ENCODE data around the gene SURF1.

The SURF1 gene

DNA sequence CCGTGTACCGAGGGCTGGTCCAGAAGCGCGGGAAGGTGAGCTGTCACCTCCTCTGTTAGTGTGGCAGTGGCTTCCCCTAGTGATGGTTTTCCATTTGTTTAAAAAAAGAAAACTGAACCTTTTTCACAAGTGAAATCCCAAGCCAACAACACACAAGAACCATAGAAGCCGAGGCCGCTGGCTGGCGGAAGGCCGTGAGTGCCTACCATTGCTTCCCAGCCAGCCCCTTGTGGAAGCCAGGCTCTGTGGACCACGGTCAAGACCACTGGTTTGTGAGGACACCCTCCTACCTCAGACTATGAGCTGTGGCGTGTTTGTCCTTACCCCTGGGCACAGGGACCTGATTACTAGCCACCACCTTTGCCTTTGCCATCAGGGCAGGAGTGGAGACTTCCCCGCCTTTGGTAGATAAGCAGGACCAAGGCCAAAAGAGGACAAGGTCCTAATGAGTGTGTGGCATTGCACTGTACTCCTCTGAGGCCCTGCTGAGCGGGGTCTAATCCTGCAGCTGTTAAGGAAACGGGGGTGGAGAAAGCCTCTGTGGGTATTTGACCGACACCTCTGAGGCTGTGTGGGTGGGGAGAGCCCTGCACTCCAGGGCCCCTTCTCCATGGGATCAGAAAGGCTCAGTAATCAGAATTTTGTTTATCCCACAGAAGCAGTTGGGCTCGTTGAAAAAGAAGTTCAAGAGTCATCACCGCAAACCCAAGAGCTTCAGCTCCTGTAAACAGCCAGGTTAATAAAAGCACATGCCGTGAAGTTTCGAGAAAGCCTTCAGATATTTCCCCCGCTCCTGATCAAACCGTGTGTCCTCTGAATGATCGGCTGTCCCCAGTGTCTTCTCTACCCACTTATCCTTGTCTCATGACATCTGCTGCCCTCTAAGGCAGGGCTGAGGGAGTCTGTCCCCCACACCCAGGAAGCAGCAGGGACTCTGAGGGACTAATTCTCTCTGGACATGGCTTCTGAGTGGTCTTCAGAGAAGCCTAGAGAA is 4.4 kb upstream of the SURF1 start:
- Histone ChIP-seq H4K91ac (ENCODE audit: low read length) (no peak overlapping the region), H2AFZ (ENCODE audit: low read depth, low read length) (no peak overlapping the region)
- WGBS, result 87% methylated on average over 21 of the region's 21 CpGs

GRCh38 chr9:133359399-133360175 is 3.3 kb upstream of the SURF1 start:
- Histone ChIP-seq H3K27me3 (ENCODE audit: control insufficient read depth in 1 of 2, insufficient read depth in 1 of 2, low read length in 2 of 2) (no peaks in the 10 kb centered on the region), H2BK5ac (ENCODE audit: low read depth, low read length, poor library complexity, severe bottlenecking) (no peak overlapping the region)

More for the DNA sequence above, 4.4 kb upstream of the SURF1 start:
- Histone ChIP-seq H3K4ac (ENCODE audit: low read depth in 1 of 2, low read length in 2 of 2) (no peak overlapping the region), H2BK15ac (ENCODE audit: low read depth, poor library complexity, severe bottlenecking) (peak overlapping the region; percentile 6), H3K36me3 (ENCODE audit: control insufficient read depth in 1 of 2, insufficient read depth in 2 of 2, low read depth in 1 of 2, low read length in 2 of 2) (peaks cover 65 to 75% of the 10 kb centered on the region in 2 experiments), H2BK120ac (ENCODE audit: low read depth, low read length) (no peak overlapping the region), H3K4me3 (ENCODE audit: insufficient read depth in 1 of 2, low read depth in 1 of 2, low read length in 2 of 2) (no peak overlapping the region), H2BK5ac (ENCODE audit: low read depth, low read length, poor library complexity, severe bottlenecking) (no peak overlapping the region), H3K4me1 (ENCODE audit: control insufficient read depth, insufficient read depth, low read depth, low read length) (peaks cover 29% of the 10 kb centered on the region), H2AK5ac (ENCODE audit: low read length, severe bottlenecking) (no peak overlapping the region), H3K23ac (ENCODE audit: low read length in 2 of 2) (peak overlapping the region in 1 of 2 experiments; percentile 23), H3K18ac (ENCODE audit: low read depth in 1 of 2, low read length in 2 of 2) (peak overlapping the region in 1 of 2 experiments; percentile 18), H3K9me3 (ENCODE audit: control insufficient read depth, low read length) (no peaks in the 10 kb centered on the region), H4K8ac (ENCODE audit: low read length) (no peak overlapping the region), H3K9ac (ENCODE audit: low read length) (no peak overlapping the region), H3K27ac (ENCODE audit: low read length, poor library complexity, severe bottlenecking) (no peak overlapping the region), H3K4me2 (ENCODE audit: low read length, poor library complexity, severe bottlenecking) (no peak overlapping the region), H3K79me1 (replicated peaks; ENCODE audit: low read length, poor library complexity, severe bottlenecking) (peaks cover 47% of the 10 kb centered on the region), H3K27me3 (ENCODE audit: control insufficient read depth in 1 of 2, insufficient read depth in 1 of 2, low read length in 2 of 2) (no peaks in the 10 kb centered on the region), H3K14ac (ENCODE audit: low read length in 2 of 2) (no peak overlapping the region), H2BK12ac (ENCODE audit: low read length in 2 of 2) (no peak overlapping the region)
- no peak for DNase-seq

GRCh38 chr9:133357656-133358055 is 1.4 kb upstream of the SURF1 start:
- peaks cover 57 to 73% of the 10 kb centered on the region in 2 experiments for H3K36me3 ChIP-seq (ENCODE audit: control insufficient read depth in 1 of 2, insufficient read depth in 2 of 2, low read depth in 1 of 2, low read length in 2 of 2)
- H3K9ac ChIP-seq (ENCODE audit: low read length), result peak overlapping the region; percentile 82
- WGBS, result 90% methylated on average over 14 of the region's 14 CpGs

More at GRCh38 chr9:133359399-133360175, 3.3 kb upstream of the SURF1 start:
- H3K9ac ChIP-seq (ENCODE audit: low read length), result peak overlapping the region; percentile 29
- H3K27ac ChIP-seq (ENCODE audit: low read length, poor library complexity, severe bottlenecking), result no peak overlapping the region
- no peak overlapping the region for H2AFZ ChIP-seq (ENCODE audit: low read depth, low read length)
- H2BK120ac ChIP-seq (ENCODE audit: low read depth, low read length), result no peak overlapping the region
- peak overlapping the region in 1 of 2 experiments; percentile 10 for H2BK12ac ChIP-seq (ENCODE audit: low read length in 2 of 2)
- peak overlapping the region; percentile 21 for H4K8ac ChIP-seq (ENCODE audit: low read length)
- H3K9me3 ChIP-seq (ENCODE audit: control insufficient read depth, low read length), result no peaks in the 10 kb centered on the region
- WGBS, result 85% methylated on average over 20 of the region's 20 CpGs
- H3K4me3 ChIP-seq (ENCODE audit: insufficient read depth in 1 of 2, low read depth in 1 of 2, low read length in 2 of 2), result no peak overlapping the region
- no peak overlapping the region for H3K4ac ChIP-seq (ENCODE audit: low read depth in 1 of 2, low read length in 2 of 2)
- peaks cover 28% of the 10 kb centered on the region for H3K4me1 ChIP-seq (ENCODE audit: control insufficient read depth, insufficient read depth, low read depth, low read length)
- peaks cover 54 to 72% of the 10 kb centered on the region in 2 experiments for H3K36me3 ChIP-seq (ENCODE audit: control insufficient read depth in 1 of 2, insufficient read depth in 2 of 2, low read depth in 1 of 2, low read length in 2 of 2)
- no peak overlapping the region for H2BK15ac ChIP-seq (ENCODE audit: low read depth, poor library complexity, severe bottlenecking)
- H2AK5ac ChIP-seq (ENCODE audit: low read length, severe bottlenecking), result no peak overlapping the region
- DNase-seq, result no peak
- H3K4me2 ChIP-seq (ENCODE audit: low read length, poor library complexity, severe bottlenecking), result no peak overlapping the region
- H4K91ac ChIP-seq (ENCODE audit: low read length), result peak overlapping the region; percentile 21
- peaks cover 49% of the 10 kb centered on the region for H3K79me1 ChIP-seq (replicated peaks; ENCODE audit: low read length, poor library complexity, severe bottlenecking)
- H3K18ac ChIP-seq (ENCODE audit: low read depth in 1 of 2, low read length in 2 of 2), result peak overlapping the region in 1 of 2 experiments; percentile 14
- H3K23ac ChIP-seq (ENCODE audit: low read length in 2 of 2), result no peak overlapping the region
- H3K14ac ChIP-seq (ENCODE audit: low read length in 2 of 2), result peak overlapping the region in 1 of 2 experiments; percentile 68

More at GRCh38 chr9:133357656-133358055, 1.4 kb upstream of the SURF1 start:
- Histone ChIP-seq H2BK15ac (ENCODE audit: low read depth, poor library complexity, severe bottlenecking) (no peak overlapping the region), H2AFZ (ENCODE audit: low read depth, low read length) (no peak overlapping the region), H3K27ac (ENCODE audit: low read length, poor library complexity, severe bottlenecking) (no peak overlapping the region), H3K79me1 (replicated peaks; ENCODE audit: low read length, poor library complexity, severe bottlenecking) (peaks cover 50% of the 10 kb centered on the region), H3K23ac (ENCODE audit: low read length in 2 of 2) (no peak overlapping the region), H3K4me1 (ENCODE audit: control insufficient read depth, insufficient read depth, low read depth, low read length) (peaks cover 28% of the 10 kb centered on the region), H2BK12ac (ENCODE audit: low read length in 2 of 2) (no peak overlapping the region), H3K18ac (ENCODE audit: low read depth in 1 of 2, low read length in 2 of 2) (no peak overlapping the region), H4K8ac (ENCODE audit: low read length) (no peak overlapping the region), H4K91ac (ENCODE audit: low read length) (no peak overlapping the region), H2BK5ac (ENCODE audit: low read depth, low read length, poor library complexity, severe bottlenecking) (no peak overlapping the region), H3K9me3 (ENCODE audit: control insufficient read depth, low read length) (no peaks in the 10 kb centered on the region), H3K4me3 (ENCODE audit: insufficient read depth in 1 of 2, low read depth in 1 of 2, low read length in 2 of 2) (peak overlapping the region in 1 of 2 experiments; percentile 83), H3K4me2 (ENCODE audit: low read length, poor library complexity, severe bottlenecking) (no peak overlapping the region), H3K14ac (ENCODE audit: low read length in 2 of 2) (no peak overlapping the region), H3K27me3 (ENCODE audit: control insufficient read depth in 1 of 2, insufficient read depth in 1 of 2, low read length in 2 of 2) (no peaks in the 10 kb centered on the region), H2BK120ac (ENCODE audit: low read depth, low read length) (no peak overlapping the region), H3K4ac (ENCODE audit: low read depth in 1 of 2, low read length in 2 of 2) (no peak overlapping the region), H2AK5ac (ENCODE audit: low read length, severe bottlenecking) (no peak overlapping the region)
- no peak for DNase-seq
